B cell (primary cell): Measurements from ENCODE around the gene FADS6.

ENCODE experiments used
- CTCF ChIP-seq: fragments of 200-600 bp; IDR thresholded peaks from one replicate; pipeline ENCODE4 v1.8.0; 2022; ENCODE audit warnings: antibody characterized with exemption, mild to moderate bottlenecking
- EZH2 ChIP-seq: IDR thresholded peaks from 2 replicates; pipeline ENCODE4 v1.6.1; 2012; ENCODE audit warnings: borderline replicate concordance, low read depth, mild to moderate bottlenecking, moderate library complexity, low read length; ENCODE audit not compliant: insufficient read depth, poor library complexity, severe bottlenecking

- TF ChIP-seq CTCF (no peak), EZH2 (no peak)
These were observed 41.6 kb upstream of the FADS6 start for GRCh38 chr17:74935048-74935447.
